ENCODE results near the gene SLC22A16. TPM values are rescaled to one million over a fixed set of nuclear protein-coding genes. Genes with fewer than 3 reads are reported as not detected.
"Not testable (repeated sequence)": the region's sequence is repeated elsewhere in the genome, so short reads cannot be mapped to it uniquely, and the experiment has no call there.

SLC22A16 gene
- total RNA-seq, 1 donor from 2014 or later, result 0.22 TPM

- ATAC-seq (no peak), DNase-seq (ENCODE audit: low spot score) (no peak)
- intact Hi-C loops (cut with DNase I), result no loop called here
Measured at GRCh38 chr6:110492584-110492983, 16.2 kb upstream of the SLC22A16 start.

DNA sequence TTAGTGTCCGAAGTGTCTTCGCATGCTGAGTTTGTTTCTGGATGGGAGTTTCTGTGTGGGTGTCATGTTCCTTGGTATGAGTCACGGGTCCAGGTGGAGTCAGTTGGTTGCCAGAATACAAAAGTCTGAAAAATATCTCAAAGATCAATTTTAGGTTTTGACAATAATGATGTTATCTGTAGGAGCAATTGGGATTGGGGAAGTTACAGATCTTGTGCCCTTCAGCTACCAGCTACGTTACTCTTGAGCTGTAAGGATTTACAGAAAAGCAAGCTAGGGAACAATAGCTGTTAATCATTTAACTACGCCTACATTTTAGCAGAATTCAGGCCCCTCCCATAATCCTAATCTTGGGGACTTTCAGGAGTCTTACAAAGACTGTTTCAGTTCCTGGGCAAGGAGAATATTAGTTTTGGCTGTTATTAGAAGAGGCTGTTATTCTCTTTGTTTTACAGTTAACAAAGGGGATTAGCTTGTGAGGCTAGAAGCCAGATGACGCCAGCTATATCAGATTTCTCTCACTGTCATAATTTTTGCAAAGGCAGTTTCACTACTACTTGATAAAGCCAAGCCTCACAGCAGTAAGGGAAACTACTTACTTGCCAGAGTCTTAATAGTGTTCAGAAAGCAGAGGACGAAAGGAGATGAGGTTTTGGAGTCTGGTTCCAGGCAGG, 15.4 kb upstream of the SLC22A16 start:
- ATAC-seq (peak; percentile 79), DNase-seq (ENCODE audit: low spot score) (no peak)
- intact Hi-C loops (cut with DNase I), result no loop called here

- DNase-seq (ENCODE audit: low spot score) (no peak), ATAC-seq (no peak)
- intact Hi-C loops (cut with DNase I), result no loop called here
Measured at GRCh38 chr6:110491299-110491643, 14.9 kb upstream of the SLC22A16 start.

- ATAC-seq (peak; percentile 60), DNase-seq (ENCODE audit: low spot score) (no peak)
- intact Hi-C loops (cut with DNase I), result no loop called here
Measured at GRCh38 chr6:110490110-110490509, 13.7 kb upstream of the SLC22A16 start.

- no peak for DNase-seq (ENCODE audit: low spot score)
- ATAC-seq, result no peak
- intact Hi-C loops (cut with DNase I), result no loop called here
Measured at GRCh38 chr6:110488606-110489190, 12.3 kb upstream of the SLC22A16 start.

DNA sequence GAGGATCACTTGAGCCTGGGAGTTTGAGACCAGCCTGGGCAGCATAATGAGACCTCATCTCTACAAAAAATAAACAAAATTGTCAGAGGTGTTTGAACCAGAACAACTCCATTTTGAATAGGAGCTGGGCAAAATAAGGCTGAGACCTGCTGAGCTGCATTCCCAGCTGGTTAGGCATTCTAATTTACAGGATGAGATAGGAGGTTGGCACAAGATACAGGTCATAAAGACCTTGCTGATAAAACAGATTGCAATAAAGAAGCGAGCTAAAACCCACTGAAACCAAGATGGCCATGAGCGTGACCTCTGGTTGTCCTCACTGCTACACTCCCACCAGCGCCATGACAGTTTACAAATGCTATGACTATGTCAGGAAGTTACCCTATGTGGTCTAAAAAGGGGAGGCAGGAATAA, 11.6 kb upstream of the SLC22A16 start:
- DNase-seq (ENCODE audit: low spot score); ATAC-seq; intact Hi-C loops (cut with DNase I): not testable (repeated sequence)

DNA sequence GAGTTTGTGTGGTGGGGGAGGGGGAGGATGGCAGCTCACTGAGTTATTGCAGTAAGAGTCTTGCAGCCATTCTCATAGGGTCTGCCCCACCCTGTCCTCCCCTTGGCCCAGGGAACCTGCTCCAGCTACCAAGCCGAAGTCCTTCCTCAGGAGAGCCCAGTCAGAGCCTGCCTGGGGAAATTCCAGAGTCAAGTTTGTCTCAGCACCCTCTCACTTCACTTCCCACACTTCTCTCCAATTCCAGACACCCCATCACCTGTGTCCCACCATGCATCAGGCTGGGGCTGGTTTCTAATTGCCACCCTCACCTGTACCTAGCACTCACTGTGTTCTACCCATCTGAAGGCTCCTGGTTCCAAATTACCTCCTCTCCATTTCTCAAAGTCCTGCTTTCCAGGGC, 10.3 kb upstream of the SLC22A16 start:
- DNase-seq (ENCODE audit: low spot score) (no peak), ATAC-seq (no peak)
- intact Hi-C loops (cut with DNase I), result no loop called here

GRCh38 chr6:110485491-110485890, 9.1 kb upstream of the SLC22A16 start:
- ATAC-seq, result no peak
- intact Hi-C loops (cut with DNase I), result no loop called here
- no peak for DNase-seq (ENCODE audit: low spot score)

- intact Hi-C loops (cut with DNase I), result no loop called here
- DNase-seq (ENCODE audit: low spot score), result no peak
- no peak for ATAC-seq
Measured at GRCh38 chr6:110484321-110484720, 7.9 kb upstream of the SLC22A16 start.

DNA sequence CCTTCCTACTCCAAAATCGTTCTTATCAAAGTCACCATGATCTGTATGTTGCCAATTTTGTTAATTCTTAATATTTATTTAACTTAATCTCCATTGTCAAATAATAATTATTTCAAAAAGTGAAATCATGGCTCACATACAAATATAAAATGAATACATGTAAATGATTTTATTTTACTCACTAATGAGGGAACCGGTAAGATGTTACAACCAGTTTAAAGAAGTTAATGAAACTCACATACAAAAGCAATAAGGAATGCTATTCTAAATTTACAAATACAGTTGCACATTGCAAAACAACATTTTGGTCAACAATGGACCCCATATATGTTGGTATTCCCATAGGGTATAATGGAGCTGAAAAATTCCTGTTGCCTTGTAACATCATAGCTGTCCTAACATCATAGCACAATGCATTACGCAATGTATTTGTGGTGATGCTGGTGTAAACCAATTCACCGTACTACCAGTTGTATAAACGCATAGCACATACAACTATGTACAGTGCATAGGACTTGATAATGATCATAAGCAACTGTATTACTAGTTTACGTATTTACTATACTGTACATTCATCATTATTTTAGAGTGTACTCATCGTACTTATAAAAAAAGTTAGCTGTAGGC, 6.5 kb upstream of the SLC22A16 start:
- intact Hi-C loops (cut with DNase I), result no loop called here
- ATAC-seq, result no peak
- no peak for DNase-seq (ENCODE audit: low spot score)

- no peak for ATAC-seq
- intact Hi-C loops (cut with DNase I), result no loop called here
- no peak for DNase-seq (ENCODE audit: low spot score)
Measured at GRCh38 chr6:110481081-110481480, 4.7 kb upstream of the SLC22A16 start.

DNA sequence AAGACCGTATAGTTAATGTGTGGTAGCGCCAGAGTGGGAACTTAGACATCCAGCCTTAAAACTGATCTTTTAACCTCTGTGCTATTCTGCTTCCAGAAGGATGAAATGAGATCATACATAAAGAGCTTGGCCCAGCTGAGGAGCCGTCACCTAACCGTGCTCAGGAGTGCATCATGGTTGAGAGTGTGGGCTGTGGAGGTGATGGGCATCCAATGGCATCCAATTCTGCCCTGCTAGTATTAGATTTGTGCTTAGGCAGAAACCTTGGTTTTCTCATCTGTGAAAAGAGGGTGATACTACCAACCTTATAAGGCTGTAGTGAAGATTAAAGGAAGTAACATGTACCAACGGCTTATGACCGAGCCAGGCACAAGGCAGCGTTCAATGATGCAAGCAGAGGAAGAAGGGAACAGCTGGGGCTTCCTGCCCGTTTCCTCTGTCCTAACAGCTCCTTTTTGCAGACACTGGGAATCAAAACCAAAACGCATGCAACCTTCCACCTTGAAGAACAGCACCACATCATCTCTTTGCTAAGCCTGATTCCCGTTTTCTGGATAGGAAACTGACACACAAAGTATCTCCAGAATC, 1.3 kb downstream of the SLC22A16 start:
- no peak for DNase-seq (ENCODE audit: low spot score)
- intact Hi-C loops (cut with DNase I), result no loop called here
- peak; percentile 64 for ATAC-seq

GRCh38 chr6:110474500-110474899, 1.9 kb downstream of the SLC22A16 start:
- ATAC-seq (no peak), DNase-seq (ENCODE audit: low spot score) (no peak)
- intact Hi-C loops (cut with DNase I), result no loop called here

DNA sequence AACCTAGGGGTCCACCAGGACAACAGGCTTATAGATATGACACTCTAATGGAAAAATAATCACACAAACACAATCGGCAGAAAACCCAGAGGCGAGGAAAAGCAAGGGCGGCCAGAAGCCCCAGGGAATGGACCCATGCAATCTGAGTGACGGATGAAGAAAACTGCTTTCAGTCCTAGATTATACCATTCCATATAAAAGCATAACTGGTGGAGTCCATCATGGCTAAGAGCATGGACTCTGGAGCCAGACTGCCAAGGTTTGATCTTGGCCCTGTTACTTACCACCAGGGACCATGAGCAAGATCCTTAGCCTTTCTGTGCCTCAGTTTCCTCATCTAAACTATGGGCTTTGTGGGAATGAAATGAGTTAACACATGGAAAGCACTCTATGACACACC, 3.7 kb downstream of the SLC22A16 start:
- intact Hi-C loops (cut with DNase I), result no loop called here
- ATAC-seq, result no peak
- DNase-seq (ENCODE audit: low spot score), result no peak

GRCh38 chr6:110471726-110472365, 4.6 kb downstream of the SLC22A16 start:
- ATAC-seq, result no peak
- intact Hi-C loops (cut with DNase I), result no loop called here
- DNase-seq (ENCODE audit: low spot score), result no peak

GRCh38 chr6:110468731-110469130, 7.7 kb downstream of the SLC22A16 start:
- no peak for ATAC-seq
- no peak for DNase-seq (ENCODE audit: low spot score)
- intact Hi-C loops (cut with DNase I), result no loop called here

DNA sequence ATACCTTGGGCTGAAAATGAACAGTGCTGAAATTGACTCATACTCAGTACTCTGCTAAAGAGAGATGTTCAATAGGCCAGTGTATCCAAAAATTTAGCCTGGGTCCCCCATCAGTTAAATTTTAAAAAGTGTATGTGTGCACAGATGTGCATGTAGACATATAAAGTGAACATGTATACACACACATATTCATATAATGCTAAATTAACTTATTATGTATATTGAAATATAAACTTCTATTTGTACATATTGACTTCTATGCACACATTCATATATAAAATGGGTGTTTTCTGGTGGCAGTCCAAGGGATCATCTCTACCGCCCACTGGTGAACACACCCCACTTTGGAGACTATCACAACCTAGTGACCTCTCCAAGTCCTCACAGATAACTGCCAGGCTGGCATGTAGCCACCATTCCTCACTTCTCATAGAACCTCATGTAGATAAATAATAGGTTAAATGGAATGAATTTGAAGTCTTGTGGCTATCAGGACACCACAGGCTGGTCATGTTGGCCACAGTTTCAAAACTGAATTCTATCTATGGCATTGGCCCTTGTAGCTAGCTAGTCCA, 8.8 kb downstream of the SLC22A16 start:
- no peak for ATAC-seq
- intact Hi-C loops (cut with DNase I), result no loop called here

DNA sequence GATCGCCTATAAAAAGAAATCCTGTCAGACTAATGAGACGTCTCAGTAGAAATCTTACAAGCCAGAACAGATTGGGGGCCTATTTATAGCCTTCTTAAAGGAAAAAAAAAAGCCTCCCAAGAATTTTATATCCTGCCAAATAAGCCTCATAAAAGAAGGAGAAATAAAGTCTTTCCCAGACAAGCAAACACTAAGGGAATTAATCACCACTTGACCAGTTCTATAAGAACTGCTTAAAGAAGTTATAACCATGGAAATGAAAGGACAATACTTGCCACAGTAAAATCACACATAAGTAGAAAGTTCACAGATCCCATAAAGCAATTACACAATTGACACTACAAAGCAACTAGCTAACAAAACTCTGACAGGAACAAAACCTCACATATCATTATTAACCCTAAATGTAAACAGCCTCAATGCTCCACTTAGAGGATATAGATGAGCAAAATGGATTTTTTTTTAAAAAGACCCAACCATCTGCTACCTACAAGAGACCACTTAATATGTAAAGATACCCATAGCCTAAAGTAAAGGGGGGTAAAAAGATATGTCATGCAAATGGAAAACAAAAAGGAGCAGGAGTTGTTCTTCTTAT, 13.4 kb downstream of the SLC22A16 start:
- ATAC-seq, result no peak
- DNase-seq (ENCODE audit: low spot score), result no peak
- intact Hi-C loops (cut with DNase I), result no loop called here

More for the DNA sequence above, 8.8 kb downstream of the SLC22A16 start:
- no peak for DNase-seq (ENCODE audit: low spot score)

DNA sequence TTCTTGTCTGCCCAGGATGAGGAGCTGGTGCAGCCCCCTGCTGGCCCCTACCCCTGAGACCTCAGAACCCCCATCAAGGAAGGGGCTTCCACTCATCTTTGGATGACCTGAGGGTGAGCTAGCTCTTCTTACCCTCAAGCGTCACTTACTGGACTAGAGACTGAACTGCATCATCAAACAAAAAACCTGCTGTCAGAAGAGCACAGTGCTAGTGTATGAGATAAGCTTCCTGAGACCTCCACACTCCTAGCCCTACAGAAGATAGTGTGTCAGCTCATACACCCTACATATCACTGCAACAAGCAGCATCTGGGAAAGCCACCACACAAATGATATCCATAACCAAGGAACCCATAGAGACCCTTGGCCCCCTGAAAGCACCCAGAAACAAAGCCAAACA, 15.0 kb downstream of the SLC22A16 start:
- ATAC-seq, result no peak
- intact Hi-C loops (cut with DNase I), result no loop called here
- DNase-seq (ENCODE audit: low spot score), result no peak

Measured in sciatic nerve (tissue), 2 donors.